ENCODE results near the gene SAMD13.

DNA sequence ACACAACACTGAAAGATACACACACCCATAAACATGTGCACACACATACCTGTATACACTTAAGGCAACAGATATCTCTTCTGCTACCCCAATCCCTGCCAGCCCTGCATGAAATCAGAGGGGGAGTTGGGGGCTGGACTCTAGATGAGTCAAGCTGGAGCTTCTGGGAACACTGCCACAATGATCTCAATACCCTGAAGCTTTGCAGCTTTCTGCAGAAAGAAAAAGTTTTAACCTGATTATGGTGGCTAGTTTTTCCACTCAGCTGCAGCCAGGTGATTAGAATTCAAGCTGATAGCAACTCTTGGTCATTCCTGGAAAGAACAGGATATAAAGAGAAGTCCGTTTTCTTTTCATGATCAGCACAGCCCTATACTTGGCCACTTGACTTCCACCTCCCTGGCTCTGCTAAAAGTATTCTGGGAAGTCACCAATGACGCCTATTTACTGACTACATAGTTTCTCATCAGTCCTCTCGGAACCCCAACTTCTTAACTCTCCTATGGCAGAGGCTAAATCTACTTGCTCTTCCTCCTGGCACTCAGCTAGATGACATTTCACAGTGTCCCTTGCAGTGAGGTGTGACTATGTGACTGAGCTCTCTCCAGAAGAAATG lies 76.1 kb downstream of the SAMD13 start:
- no peak for TF ChIP-seq ARNT (IDR thresholded peaks at IDR 0.05)
- TF ChIP-seq L3MBTL2 (conservative IDR thresholded peaks at IDR 0.05), result no peak
- TF ChIP-seq, protein P1, sequence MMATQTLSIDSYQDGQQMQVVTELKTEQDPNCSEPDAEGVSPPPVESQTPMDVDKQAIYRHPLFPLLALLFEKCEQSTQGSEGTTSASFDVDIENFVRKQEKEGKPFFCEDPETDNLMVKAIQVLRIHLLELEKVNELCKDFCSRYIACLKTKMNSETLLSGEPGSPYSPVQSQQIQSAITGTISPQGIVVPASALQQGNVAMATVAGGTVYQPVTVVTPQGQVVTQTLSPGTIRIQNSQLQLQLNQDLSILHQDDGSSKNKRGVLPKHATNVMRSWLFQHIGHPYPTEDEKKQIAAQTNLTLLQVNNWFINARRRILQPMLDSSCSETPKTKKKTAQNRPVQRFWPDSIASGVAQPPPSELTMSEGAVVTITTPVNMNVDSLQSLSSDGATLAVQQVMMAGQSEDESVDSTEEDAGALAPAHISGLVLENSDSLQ (IDR thresholded peaks at IDR 0.05), result no peak
- TF ChIP-seq FOXK2 (IDR thresholded peaks at IDR 0.05), result no peak
- no peak for TF ChIP-seq SUZ12 (IDR thresholded peaks at IDR 0.05)
- TF ChIP-seq SP1 (IDR thresholded peaks at IDR 0.05), result no peak
- no peak for TF ChIP-seq CTBP1 (IDR thresholded peaks at IDR 0.05; ENCODE audit: borderline replicate concordance)
- TF ChIP-seq FOXM1 (IDR thresholded peaks at IDR 0.05; ENCODE audit: borderline replicate concordance), result no peak
